Measurements from ENCODE around the gene ARHGEF28.

DNA sequence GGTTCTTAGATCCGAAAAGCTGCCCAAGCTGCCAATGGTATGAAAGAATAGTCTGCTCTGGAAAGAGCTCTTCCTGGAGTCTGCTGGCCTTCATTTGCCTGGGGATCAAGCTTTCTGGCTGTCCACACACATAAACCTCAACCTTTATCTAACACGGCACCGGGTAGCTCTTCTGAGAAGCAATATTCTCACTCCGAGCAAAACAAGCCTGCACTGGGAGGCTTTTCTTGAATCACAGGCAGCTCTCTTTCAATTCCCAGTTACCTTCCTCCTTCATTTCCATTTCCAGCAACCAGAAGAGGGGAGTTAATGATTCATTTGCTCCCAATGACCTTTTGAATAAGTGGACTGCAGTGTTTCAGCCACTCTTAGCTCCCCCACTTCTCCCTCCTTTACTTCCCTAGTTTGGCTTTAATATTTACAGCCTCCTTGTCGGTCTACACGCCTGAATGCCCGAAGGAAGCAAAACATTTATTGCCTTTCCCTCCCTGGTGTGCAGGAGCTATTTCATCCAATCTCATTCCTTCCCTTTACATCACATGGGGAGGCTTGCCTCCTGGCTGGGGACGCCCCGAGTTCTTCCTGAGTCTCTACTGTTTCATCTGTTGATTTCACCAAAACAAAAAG, 187.1 kb downstream of the ARHGEF28 start:
- TF ChIP-seq POLR2A (IDR thresholded peaks at IDR 0.05) (no peak), CTCF (IDR thresholded peaks at IDR 0.05) (no peak)
